HuH-7.5 (cell line): ENCODE data around the gene PIAS1.
A peak's percentile ranks its signal among the peaks of the same experiment; 100 is the strongest.
"Not testable (repeated sequence)": the region's sequence is repeated elsewhere in the genome, so short reads cannot be mapped to it uniquely, and the experiment has no call there.

ENCODE experiments used
- DNase-seq: peaks from one replicate; pipeline ENCODE4 v3.0.0; 2011; ENCODE audit warnings: low spot score

The PIAS1 gene

DNA sequence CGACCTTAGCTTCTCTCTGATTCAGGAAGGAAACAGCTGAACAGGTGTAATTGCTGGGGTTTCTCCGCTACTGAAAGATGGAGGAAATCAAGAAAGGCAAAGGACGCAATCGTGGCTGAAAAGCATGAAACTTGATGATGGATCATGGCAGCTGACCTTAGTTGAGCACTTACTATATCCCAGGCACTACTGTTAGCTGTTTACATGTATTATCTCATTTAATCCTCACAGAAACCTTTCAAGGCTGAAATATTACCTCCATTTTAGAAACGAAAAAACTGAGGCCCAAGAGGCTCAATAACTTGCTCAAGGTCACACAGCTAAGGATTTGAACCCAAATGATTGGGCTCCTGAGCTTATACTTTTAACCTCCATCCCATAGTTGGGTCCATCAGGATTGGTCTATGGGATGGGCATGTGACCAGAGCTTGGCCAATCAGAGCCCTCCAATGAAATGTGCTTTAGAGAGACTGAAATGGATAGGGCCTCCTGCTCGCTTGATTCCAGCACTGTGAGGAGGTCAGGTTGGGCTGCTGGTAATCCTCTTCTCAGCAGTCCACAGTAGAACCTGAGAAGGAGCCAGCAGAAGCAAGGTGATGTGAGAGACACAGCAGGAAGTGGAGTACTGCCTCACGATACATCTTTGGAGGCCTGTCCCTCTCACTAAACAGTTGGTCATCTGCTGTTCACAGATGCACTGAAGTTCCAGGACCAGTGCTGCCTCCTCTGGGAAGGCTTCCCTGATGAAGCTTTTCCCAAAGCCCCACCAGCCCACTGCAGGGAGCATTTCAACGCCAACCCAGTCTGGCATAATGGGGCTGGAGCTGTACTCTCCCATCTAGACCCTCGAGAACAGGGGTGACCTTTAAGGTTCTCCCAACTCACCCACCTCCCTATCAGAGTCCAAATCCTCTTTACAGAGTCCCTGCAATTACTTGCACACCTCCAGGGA lies 165.0 kb downstream of the PIAS1 start:
- no peak for DNase-seq

DNA sequence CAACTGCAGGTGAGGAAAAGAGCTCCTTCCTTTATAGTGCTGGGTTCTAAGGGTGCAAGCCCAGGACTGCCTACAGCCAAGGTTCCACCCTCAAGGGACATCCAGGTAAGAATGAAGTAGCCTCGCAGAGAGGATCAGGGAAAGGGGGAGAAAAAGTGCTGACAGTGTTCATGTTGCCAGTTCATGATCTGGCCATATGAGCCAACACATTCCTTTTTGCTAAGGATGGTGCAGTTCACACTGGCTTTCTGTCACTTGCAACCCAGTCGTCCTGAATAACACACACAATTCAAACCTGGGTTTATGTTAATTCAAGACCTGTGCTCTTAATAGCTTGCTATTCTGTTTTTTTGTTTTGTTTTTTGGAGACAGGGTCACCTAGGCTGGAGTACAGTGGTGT lies 166.4 kb downstream of the PIAS1 start:
- no peak for DNase-seq

DNA sequence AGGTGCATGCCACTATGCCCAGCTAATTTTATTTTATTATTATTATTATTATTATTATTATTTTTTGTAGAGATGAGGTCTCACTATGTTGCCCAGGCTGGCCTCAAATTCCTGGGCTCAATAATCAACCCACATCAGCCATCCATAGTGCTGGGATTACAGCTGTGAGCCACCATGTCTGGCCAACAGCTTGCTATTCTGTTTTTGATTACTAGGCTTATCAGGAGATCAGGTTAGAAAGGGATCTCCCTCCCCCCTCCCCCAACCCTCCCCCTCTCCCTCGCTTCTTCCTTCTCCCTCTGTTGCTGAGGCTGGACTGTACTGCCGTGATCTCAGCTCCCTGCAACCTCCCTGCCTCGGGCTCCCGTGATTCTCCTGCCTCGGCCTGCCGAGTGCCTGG lies 166.9 kb downstream of the PIAS1 start:
- DNase-seq: no peak

DNA sequence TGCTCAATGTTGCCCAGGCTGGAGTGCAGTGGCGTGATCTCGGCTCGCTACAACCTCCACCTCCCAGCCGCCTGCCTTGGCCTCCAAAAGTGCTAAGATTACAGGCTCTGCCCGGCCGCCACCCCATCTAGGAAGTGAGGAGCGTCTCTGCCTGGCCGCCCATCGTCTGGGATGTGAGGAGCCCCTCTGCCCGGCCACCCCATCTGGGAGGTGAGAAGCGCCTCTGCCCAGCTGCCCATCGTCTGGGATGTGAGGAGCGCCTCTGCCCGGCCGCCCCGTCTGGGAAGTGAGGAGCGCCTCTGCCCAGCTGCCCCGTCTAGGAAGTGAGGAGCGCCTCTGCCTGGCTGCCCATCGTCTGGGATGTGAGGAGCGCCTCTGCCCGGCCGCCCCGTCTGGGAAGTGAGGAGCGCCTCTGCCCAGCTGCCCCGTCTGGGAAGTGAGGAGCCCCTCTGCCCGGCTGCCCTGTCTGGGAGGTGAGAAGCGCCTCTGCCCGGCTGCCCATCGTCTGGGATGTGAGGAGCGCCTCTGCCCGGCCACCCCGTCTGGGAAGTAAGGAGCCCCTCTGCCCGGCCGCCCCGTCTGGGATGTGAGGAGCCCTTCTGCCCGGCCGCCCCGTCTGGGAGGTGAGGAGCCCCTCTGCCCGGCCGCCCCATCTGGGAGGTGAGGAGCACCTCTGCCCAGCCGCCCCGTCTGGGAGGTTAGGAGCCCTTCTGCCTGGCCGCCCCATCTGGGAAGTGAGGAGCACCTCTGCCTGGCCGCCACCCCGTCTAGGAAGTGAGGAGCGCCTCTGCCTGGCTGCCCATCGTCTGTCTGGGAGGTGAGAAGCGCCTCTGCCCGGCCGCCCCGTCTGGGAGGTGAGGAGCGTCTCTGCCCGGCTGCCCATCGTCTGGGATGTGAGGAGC lies 167.7 kb downstream of the PIAS1 start:
- DNase-seq: not testable (repeated sequence)

DNA sequence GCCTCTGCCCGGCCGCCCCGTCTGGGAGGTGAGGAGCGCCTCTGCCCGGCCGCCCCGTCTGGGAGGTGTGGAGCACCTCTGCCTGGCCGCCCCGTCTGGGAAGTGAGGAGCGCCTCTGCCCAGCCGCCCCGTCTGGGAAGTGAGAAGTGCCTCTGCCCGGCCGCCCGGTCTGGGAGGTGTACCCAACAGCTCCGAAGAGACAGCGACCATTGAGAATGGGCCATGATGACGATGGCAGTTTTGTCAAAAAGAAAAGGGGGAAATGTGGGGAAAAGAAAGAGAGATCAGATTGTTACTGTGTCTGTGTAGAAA lies 168.3 kb downstream of the PIAS1 start:
- not testable (repeated sequence) for DNase-seq

DNA sequence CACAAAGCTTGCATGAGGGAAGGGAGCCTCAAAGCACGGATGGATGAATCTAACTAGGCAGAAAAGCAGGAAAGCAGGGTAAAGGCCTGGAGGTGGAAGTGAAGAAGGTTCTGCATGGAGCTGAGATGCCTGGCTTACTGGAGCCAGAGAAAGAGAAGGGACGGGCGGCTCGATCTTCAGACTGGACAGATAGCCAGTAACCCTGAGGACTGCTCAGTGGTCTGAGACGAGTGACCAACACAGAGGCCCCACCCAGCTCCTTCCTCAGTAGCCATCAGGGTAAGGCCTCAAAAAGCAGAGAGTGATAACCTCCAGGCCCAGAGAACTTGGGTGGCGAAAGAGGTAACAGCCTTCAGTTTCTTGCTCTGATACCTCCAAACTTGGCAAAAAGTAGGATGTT lies 169.1 kb downstream of the PIAS1 start:
- no peak for DNase-seq

DNA sequence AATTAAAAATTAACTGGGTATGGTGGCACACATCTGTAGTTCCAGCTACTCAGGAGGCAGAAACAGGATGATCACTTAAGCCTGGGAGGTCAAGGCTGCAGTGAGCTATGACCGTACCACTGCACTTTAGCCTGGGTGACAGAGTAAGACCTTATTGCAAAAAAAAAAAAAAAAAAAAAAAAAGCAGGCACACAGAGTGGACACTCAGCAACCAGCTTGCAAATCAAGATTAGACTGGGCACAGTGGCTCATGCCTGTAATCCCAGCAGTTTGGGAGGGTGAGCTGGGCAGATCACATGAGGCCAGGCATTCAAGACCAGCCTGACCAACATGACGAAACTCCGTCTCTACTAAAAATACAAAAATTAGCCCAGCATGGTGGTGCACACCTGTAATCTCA lies 170.0 kb downstream of the PIAS1 start:
- no peak for DNase-seq

DNA sequence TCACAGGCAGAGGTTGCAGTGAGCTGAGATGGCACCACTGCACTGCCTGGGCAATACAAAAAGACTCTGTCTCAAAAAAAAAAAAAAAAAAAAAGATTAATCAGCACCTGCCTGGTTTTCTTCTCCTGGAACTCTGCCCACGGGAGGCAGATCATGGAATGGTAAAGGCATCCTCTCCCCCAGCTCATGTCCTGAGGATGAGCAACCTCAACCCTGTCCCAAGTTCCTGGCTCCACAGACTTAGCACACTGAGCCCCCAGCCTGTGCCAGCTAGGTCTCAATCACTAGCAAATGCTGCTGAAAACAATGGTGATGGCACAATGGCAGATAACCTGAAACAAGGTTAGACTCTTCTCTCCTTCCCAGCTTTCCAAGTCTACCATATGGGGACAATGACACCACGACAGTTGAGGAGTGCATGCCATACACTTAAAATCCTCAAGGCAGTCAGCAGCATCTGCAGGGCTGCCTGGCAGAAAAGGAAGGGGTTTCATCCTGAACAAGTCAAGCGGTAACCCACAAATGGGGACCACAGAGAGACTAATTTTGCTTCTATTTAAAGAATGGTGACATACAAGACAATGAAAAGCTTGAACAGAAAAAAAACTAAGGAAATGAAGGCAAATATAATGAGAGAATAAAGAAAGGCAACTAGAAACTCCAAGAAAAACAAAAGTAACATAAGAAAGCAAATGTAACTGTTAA lies 170.6 kb downstream of the PIAS1 start:
- no peak for DNase-seq

DNA sequence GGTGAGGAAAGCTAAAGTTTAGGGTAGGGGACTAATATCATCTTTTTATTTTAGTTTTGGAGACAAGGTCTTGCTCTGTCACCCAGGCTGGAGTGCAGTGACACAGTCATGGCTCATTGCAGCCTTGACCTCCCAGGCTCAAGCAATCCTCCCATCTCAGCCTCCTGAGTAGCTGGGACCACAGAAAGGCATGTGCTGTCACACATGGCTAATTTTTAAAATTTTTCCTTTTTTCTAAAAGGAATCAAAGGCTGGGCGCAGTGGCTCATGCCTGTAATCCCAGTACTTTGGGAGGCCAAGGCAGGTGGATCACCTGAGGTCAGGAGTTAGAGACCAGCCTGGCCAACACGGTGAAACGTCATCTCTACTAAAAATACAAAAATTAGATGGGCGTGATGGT lies 171.3 kb downstream of the PIAS1 start:
- DNase-seq: not testable (repeated sequence)

DNA sequence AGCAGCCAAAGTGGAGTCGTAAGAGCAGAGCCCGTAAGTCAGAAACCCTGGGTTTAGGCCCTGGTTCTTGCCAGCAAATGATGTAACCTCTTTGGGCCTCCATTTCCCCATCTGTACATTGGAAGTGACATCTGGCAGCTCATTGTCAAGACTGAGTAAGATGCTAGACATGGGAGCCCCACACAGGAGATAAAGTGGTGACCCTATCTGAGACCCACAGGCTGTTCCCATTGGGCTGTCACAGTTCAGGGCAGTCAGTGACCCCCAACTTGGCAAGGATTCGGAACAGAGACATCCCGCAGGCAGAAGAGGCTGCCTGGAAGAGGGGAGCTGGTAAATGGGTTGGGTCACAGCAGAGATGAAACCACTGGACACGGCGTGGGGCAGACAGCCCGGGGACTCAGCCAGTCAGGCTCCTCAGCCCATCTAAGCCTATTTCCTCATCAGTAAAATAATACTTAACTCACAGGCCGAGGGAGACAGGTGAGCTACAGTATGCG lies 173.6 kb downstream of the PIAS1 start:
- DNase-seq: no peak

DNA sequence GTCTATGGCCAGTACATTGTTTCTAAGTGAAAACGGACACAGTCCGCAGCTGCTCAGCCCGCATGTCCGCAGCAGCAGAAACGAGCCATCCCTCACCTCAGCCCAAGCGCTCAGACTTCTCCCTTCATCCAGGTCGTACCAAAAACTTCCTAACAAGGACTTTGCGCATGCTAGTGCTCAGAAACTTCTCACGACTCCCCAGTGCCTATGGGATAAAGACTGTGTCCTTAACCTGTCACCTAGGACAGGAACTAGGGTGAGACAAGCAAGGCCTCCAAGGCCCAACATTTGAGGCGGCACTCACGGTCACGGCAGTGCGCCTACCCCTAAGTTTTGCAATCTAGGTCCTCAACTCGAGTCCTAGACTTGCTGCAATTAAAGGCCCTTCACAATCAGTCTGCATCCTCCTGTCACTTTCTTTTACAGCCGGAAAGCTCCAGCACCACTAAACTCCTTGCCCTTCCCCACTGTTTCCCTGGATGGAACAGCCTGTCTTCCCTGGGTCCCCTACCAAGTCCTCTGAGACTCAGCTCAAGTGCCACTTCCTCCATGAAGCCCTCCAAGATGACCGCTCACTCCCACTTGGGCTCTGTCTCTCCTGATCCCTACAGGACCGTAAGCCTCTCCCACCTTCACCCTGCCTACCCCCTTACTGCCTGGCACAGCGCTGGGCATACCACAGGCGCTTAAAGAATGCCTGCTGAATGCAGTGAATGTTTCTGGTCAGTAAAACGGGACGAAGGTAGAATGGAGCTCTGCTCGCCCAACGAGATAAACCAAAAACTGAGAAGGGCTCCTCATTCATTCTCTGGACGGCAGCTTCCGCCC lies 174.2 kb downstream of the PIAS1 start:
- no peak for DNase-seq

DNA sequence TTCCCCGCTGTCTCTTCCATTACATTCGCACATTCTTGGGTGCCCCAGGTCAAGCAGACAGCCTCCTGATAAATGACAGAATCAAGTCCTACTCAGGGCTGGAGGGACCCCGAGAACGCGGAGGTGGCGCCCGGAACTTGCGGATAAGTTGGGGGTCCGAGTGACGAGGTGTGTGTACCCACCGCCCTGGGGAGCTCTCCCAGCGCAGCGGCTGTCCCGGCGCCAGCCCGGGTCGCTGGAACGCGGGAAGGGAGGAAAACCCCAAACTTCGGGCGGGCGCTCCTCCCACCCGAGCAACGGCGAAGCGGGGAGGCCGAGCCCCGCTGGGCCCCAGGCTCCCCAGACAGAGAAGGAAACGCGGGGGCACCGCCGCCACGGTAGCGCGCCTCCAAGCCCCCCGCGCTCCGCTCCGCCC lies 174.9 kb downstream of the PIAS1 start:
- DNase-seq: no peak

DNA sequence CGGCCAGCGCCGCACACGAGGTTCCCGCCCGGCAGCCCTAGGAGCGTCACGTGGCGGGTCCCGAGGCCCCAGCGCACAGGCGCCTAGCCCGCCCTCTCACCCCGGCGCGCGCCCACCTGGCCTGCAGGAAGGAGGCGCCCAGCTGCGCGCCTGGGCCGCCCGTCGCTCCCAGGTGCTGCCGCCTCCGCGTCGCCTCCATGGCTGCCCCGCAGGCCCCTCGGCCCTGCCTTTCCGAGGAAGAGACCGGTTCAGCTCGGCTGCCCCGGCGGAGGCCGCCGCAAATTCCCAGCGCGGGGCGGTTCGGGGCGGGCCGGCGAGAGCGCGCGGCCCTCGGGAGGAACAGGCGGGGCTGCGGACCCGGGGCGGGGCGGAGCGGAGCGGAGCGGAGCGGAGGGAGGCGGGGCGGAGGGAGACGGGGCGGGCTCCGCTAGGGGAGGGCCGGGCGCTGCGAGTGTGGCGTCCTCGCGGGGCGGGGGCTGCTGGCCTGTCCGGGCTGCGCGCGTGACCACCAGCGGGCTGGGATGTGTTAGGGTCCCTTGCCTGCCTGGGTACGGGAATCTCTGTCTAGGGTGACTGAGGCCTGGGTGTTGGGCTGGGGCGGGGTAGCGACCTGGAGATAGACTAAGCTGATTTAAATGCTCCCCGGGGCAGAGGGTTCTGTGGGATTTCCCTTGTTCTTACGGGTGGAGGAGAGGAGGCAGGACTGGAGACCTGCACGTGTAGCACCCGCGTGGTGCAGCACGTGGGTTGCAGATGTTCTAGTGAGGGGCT lies 175.5 kb downstream of the PIAS1 start, which contains the start of gene CLN6:
Gene CLN6, minus strand, starts transcription at position 343 of the 771 bp plus-strand sequence. Its CDS starts 144 bp downstream, at position 199.
- DNase-seq: peak; percentile 91

DNA sequence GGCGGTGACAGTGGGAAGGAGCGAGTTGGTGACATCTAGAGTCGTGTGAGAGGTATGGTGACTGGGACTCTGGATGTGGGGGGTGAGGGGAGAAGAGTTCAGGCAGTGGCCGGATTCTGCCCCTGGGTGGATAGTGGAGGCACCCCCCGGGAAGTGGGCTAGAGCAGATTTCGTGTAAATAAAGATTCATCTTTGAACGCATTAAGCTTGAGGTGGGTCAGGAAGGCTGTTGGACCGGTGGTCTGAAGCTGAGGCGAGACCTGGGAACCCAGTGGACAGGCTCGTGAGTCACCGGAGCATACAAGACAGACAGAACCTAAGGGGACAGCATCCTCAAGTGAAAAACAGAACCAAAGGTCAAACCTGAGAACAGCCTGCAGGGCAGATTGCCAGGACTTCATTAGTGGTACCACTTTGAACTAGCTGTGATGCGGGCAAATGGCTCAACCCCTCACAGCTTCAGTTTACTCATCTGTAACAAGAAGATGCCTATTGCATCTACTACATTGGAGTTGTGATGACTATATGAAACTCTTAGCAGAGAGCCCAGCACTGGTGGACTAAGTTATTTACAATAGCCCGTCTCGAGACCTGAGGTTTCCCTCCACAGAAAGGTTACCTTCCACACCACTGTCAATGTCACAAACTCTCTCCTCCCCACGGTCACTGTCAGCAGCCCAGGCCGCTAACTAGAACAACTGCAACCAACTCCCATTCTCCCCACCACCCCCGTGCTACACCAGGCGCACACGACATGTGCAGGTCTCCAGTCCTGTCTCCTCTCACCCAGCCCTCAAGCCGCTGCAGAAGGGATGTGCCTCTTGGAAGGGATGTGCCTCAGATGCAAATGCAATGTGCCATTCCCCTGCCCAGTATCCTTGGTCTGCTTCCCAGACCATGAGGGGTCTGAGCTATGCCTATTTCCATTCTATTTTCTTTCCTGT lies 176.3 kb downstream of the PIAS1 start:
- no peak for DNase-seq

DNA sequence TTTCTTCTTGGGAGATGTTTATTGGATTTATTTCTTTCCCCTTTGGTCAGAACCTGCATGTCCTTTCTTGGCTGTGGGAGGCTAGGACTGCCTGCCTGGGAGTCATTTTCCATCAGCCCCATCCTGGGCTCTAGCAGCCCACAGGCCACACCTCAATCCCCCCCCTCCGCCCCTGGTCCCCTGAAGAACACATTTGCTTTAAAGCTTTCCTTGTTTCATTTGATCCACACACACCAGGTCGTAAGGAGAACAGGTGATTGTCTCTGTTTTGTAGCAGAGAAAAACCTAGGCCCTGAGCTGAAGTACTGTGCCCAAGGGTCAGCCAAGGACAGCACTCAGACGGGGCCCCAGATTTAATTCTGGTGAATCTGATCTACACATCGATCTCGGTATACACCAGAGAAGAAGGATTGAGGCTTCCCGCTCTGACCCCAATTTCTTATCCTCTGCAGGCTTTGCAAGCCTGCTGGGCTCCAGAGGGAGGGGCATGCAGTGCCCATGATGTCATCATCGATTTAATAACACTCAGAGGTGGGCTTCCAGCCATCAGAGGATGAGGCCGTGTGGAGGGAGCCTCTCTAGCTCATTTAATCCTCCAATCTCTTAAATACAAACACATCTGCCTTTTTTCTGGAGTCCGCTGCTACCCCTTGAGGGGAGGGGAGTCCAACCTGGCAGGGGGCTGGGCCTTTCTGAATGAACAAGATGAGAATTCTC lies 177.1 kb downstream of the PIAS1 start:
- no peak for DNase-seq

DNA sequence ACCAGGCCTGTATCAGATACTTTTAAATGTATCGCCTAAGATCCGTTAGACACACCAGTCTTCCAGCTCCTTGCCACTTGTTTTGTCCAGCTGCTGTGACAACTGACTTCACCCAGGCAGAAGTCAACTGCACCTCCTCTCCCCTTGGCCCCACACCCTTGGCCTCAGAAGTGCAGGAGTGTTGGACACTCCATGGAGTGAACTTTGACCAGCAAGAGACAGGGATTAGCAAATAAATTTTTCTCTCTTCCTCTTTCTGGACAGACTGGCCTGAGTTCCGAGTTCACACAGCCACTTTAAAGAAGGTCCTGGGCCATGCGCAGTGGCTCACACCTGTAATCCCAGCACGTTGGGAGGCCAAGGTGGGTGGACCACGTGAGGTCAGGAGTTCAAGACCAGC lies 178.3 kb downstream of the PIAS1 start:
- no peak for DNase-seq

DNA sequence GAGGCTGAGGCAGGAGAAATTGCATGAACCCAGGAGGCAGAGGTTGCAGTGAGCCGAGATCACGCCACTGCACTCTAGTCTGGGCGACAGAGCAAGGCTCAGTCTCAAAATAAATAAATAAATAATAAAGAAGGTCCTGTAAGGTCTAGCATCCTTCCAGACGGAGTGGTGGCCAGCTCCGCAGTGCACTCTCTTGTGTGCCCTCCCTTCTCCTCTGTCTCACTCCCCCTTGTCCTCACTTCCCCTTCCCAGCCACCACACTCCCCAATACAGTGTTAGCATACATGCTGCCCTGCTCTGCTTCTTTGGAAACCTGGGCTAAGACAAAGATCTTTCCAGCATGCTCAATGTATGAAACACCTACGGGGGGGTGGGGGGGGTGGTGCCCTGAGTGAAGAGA lies 178.8 kb downstream of the PIAS1 start:
- DNase-seq: no peak

DNA sequence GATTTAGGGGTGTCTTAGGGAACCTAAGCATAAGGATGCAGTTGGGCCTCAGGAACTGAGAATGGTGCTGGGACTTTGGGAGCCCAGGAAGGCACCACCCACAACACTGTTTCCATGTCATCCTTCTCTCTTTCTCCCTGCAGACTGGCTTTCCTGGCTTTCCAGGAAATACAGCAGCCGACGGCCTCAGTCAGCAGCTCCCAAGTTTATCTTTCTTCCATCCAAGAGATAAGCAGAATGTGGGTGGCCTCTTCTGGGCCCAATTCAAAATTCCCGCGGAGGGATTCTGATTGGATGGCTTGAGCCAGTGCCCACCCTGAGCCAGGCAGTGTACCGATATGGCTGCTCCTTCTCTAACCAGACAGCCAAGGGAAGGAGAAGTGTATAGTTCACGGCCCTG lies 179.9 kb downstream of the PIAS1 start:
- no peak for DNase-seq

DNA sequence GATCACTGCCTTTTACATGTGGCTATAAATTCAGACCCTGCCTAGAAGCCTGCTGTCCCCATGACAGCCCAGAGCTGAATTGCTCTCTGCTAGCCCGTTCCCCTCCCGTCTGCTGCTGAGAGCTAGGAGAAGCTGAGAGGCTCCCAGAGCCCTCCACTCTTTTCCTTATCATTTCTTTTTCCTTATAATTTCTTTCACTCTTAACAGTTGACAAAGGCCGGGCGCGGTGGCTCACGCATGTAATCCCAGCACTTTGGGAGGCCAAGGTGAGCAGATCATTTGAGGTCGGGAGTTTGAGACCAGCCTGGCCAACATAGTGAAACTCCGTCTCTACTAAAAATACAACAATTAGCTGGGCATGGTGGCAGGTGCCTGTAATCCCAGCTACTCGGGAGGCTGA lies 180.4 kb downstream of the PIAS1 start:
- not testable (repeated sequence) for DNase-seq
